ENCODE data around the gene CALR. TPM values are rescaled to one million over a fixed set of nuclear protein-coding genes. Genes with fewer than 3 reads are reported as not detected.
"Not testable (repeated sequence)": the region's sequence is repeated elsewhere in the genome, so short reads cannot be mapped to it uniquely, and the experiment has no call there.

The CALR gene
- total RNA-seq, 1 donor from 2014 or later, result 280 TPM

GRCh38 chr19:12933287-12934072 is 4.9 kb upstream of the CALR start, which contains the start of gene FARSA:
Gene FARSA, minus strand, starts transcription at chr19:12933711. Its CDS starts 15 bp downstream, at chr19:12933696.
- peak; percentile 93 for DNase-seq

- no peak for DNase-seq
Measured at GRCh38 chr19:12935071-12935470, 3.3 kb upstream of the CALR start.

GRCh38 chr19:12936582-12936981 is 1.8 kb upstream of the CALR start:
- no peak for DNase-seq

- no peak for DNase-seq
Measured at GRCh38 chr19:12937093-12937926, 1.1 kb upstream of the CALR start.

- no peak for DNase-seq
Measured at GRCh38 chr19:12938779-12939601, 581 bp downstream of the CALR start.

GRCh38 chr19:12939975-12940423 is 1.6 kb downstream of the CALR start:
- no peak for DNase-seq

GRCh38 chr19:12940897-12941296 is 2.5 kb downstream of the CALR start:
- DNase-seq, result no peak

GRCh38 chr19:12943437-12944044 is 5.1 kb downstream of the CALR start:
- DNase-seq, result no peak

- no peak for DNase-seq
Measured at GRCh38 chr19:12944104-12944674, 5.8 kb downstream of the CALR start.

- peak; percentile 82 for DNase-seq
Measured at GRCh38 chr19:12945479-12946091, 7.2 kb downstream of the CALR start, which contains the start of gene RAD23A. Gene RAD23A, plus strand, starts transcription at chr19:12945862. Its CDS starts 87 bp downstream, at chr19:12945949.

GRCh38 chr19:12946092-12946721 is 7.8 kb downstream of the CALR start:
- peak; percentile 35 for DNase-seq

GRCh38 chr19:12946731-12947496 is 8.5 kb downstream of the CALR start:
- no peak for DNase-seq

GRCh38 chr19:12947702-12948611 is 9.5 kb downstream of the CALR start:
- no peak for DNase-seq

- no peak for DNase-seq
Measured at GRCh38 chr19:12948612-12949362, 10.4 kb downstream of the CALR start.

GRCh38 chr19:12949363-12950283 is 11.2 kb downstream of the CALR start:
- DNase-seq, result no peak

- DNase-seq, result not testable (repeated sequence)
Measured at GRCh38 chr19:12952050-12952449, 13.6 kb downstream of the CALR start.
